ENCODE results near the gene CDH4.

Gene CDH4

GRCh38 chr20:61251529-61252393, at the start of gene CDH4:
CDH4 (plus strand) TSS chr20:61252261.
- H3K36me3 ChIP-seq (ENCODE audit: low read length), result no peaks in the 10 kb centered on the region
- no peak within 1 kb of the TSS for H2AFZ ChIP-seq (ENCODE audit: low read depth, low read length, severe bottlenecking)
- no peaks in the 10 kb centered on the region for H4K20me1 ChIP-seq (ENCODE audit: low read depth, low read length)
- H3K9me2 ChIP-seq (replicated peaks; ENCODE audit: insufficient read depth, low read length), result no peaks in the 10 kb centered on the region
- no peak within 1 kb of the TSS for H3K4me3 ChIP-seq (ENCODE audit: insufficient read depth, low read length, poor library complexity, severe bottlenecking)
- H3F3A ChIP-seq (ENCODE audit: insufficient read depth), result no peaks in the 10 kb centered on the region
- no peaks in the 10 kb centered on the region for H3K27me3 ChIP-seq (ENCODE audit: low read length)
- H3K9ac ChIP-seq (ENCODE audit: low read length), result no peak within 1 kb of the TSS
- no peak within 1 kb of the TSS for H3K27ac ChIP-seq (ENCODE audit: low read depth, low read length)
- H3K4me2 ChIP-seq (ENCODE audit: low read depth, low read length, poor library complexity, severe bottlenecking), result no peak within 1 kb of the TSS
- TF ChIP-seq CTCF (IDR thresholded peaks at IDR 0.05; ENCODE audit: insufficient read depth, low read length, poor library complexity, severe bottlenecking) (no peak), EZH2phosphoT487 (conservative IDR thresholded peaks at IDR 0.05; ENCODE audit: low read length) (no peak)
- H3K79me2 ChIP-seq (ENCODE audit: insufficient read depth, low read length), result no peaks in the 10 kb centered on the region
- H3K9me3 ChIP-seq (ENCODE audit: insufficient read depth, low read length), result no peaks in the 10 kb centered on the region

- H3K36me3 ChIP-seq (ENCODE audit: low read length), result no peaks in the 10 kb centered on the region
- no peak overlapping the region for H3K4me3 ChIP-seq (ENCODE audit: insufficient read depth, low read length, poor library complexity, severe bottlenecking)
- TF ChIP-seq CTCF (IDR thresholded peaks at IDR 0.05; ENCODE audit: insufficient read depth, low read length, poor library complexity, severe bottlenecking) (no peak), EZH2phosphoT487 (conservative IDR thresholded peaks at IDR 0.05; ENCODE audit: low read length) (no peak)
- H3K27me3 ChIP-seq (ENCODE audit: low read length), result no peaks in the 10 kb centered on the region
- no peak overlapping the region for H2AFZ ChIP-seq (ENCODE audit: low read depth, low read length, severe bottlenecking)
- no peaks in the 10 kb centered on the region for H3K79me2 ChIP-seq (ENCODE audit: insufficient read depth, low read length)
- no peaks in the 10 kb centered on the region for H4K20me1 ChIP-seq (ENCODE audit: low read depth, low read length)
- H3K27ac ChIP-seq (ENCODE audit: low read depth, low read length), result no peak overlapping the region
- H3F3A ChIP-seq (ENCODE audit: insufficient read depth), result no peaks in the 10 kb centered on the region
- no peaks in the 10 kb centered on the region for H3K9me3 ChIP-seq (ENCODE audit: insufficient read depth, low read length)
- no peak overlapping the region for H3K9ac ChIP-seq (ENCODE audit: low read length)
- no peaks in the 10 kb centered on the region; the same call in 1 of the 2 replicates for H3K9me2 ChIP-seq (replicated peaks; ENCODE audit: insufficient read depth, low read length)
- H3K4me2 ChIP-seq (ENCODE audit: low read depth, low read length, poor library complexity, severe bottlenecking), result no peak overlapping the region
Measured at GRCh38 chr20:61203320-61203719, 48.7 kb upstream of the CDH4 start.

GRCh38 chr20:61204206-61204605, 47.9 kb upstream of the CDH4 start:
- Histone ChIP-seq H4K20me1 (ENCODE audit: low read depth, low read length) (no peaks in the 10 kb centered on the region), H3F3A (ENCODE audit: insufficient read depth) (no peaks in the 10 kb centered on the region), H3K9me2 (replicated peaks; ENCODE audit: insufficient read depth, low read length) (no peaks in the 10 kb centered on the region), H3K36me3 (ENCODE audit: low read length) (no peaks in the 10 kb centered on the region), H3K9ac (ENCODE audit: low read length) (no peak overlapping the region), H2AFZ (ENCODE audit: low read depth, low read length, severe bottlenecking) (no peak overlapping the region), H3K4me3 (ENCODE audit: insufficient read depth, low read length, poor library complexity, severe bottlenecking) (no peak overlapping the region), H3K27me3 (ENCODE audit: low read length) (no peaks in the 10 kb centered on the region), H3K79me2 (ENCODE audit: insufficient read depth, low read length) (no peaks in the 10 kb centered on the region), H3K4me2 (ENCODE audit: low read depth, low read length, poor library complexity, severe bottlenecking) (no peak overlapping the region), H3K27ac (ENCODE audit: low read depth, low read length) (no peak overlapping the region), H3K9me3 (ENCODE audit: insufficient read depth, low read length) (no peaks in the 10 kb centered on the region)
- no peak for TF ChIP-seq EZH2phosphoT487 (conservative IDR thresholded peaks at IDR 0.05; ENCODE audit: low read length)
- no peak for TF ChIP-seq CTCF (IDR thresholded peaks at IDR 0.05; ENCODE audit: insufficient read depth, low read length, poor library complexity, severe bottlenecking)
